ENCODE results near the gene TCF12.

TCF12 gene

GRCh38 chr15:57041416-57041815, 123.0 kb downstream of the TCF12 start:
- in situ Hi-C loops (cut with HindIII; ENCODE audit: low sequenced_read_pairs), result no loop called here

- in situ Hi-C loops (cut with HindIII; ENCODE audit: low sequenced_read_pairs), result no loop called here
Measured at GRCh38 chr15:57044072-57044702, 125.7 kb downstream of the TCF12 start.

GRCh38 chr15:57044970-57045369, 126.5 kb downstream of the TCF12 start:
- in situ Hi-C loops (cut with HindIII; ENCODE audit: low sequenced_read_pairs), result no loop called here

GRCh38 chr15:57045741-57046382, 127.4 kb downstream of the TCF12 start:
- in situ Hi-C loops (cut with HindIII; ENCODE audit: low sequenced_read_pairs), result no loop called here

GRCh38 chr15:57048930-57049549, 130.6 kb downstream of the TCF12 start:
- in situ Hi-C loops (cut with HindIII; ENCODE audit: low sequenced_read_pairs), result no loop called here

- in situ Hi-C loops (cut with HindIII; ENCODE audit: low sequenced_read_pairs), result no loop called here
Measured at GRCh38 chr15:57053470-57053869, 135.0 kb downstream of the TCF12 start.

- in situ Hi-C loops (cut with HindIII; ENCODE audit: low sequenced_read_pairs), result no loop called here
Measured at GRCh38 chr15:57054204-57054750, 135.8 kb downstream of the TCF12 start.

- in situ Hi-C loops (cut with HindIII; ENCODE audit: low sequenced_read_pairs), result no loop called here
Measured at GRCh38 chr15:57056357-57056756, 137.9 kb downstream of the TCF12 start.

GRCh38 chr15:57057134-57057930, 138.9 kb downstream of the TCF12 start:
- in situ Hi-C loops (cut with HindIII; ENCODE audit: low sequenced_read_pairs), result no loop called here

GRCh38 chr15:57059026-57059660, 140.7 kb downstream of the TCF12 start:
- in situ Hi-C loops (cut with HindIII; ENCODE audit: low sequenced_read_pairs), result no loop called here

- in situ Hi-C loops (cut with HindIII; ENCODE audit: low sequenced_read_pairs), result no loop called here
Measured at GRCh38 chr15:57060799-57061198, 142.4 kb downstream of the TCF12 start.

- in situ Hi-C loops (cut with HindIII; ENCODE audit: low sequenced_read_pairs), result no loop called here
Measured at GRCh38 chr15:57061281-57061680, 142.8 kb downstream of the TCF12 start.

- in situ Hi-C loops (cut with HindIII; ENCODE audit: low sequenced_read_pairs), result no loop called here
Measured at GRCh38 chr15:57061696-57062095, 143.3 kb downstream of the TCF12 start.

- in situ Hi-C loops (cut with HindIII; ENCODE audit: low sequenced_read_pairs), result no loop called here
Measured at GRCh38 chr15:57064033-57064432, 145.6 kb downstream of the TCF12 start.

GRCh38 chr15:57069423-57069822, 151.0 kb downstream of the TCF12 start:
- in situ Hi-C loops (cut with HindIII; ENCODE audit: low sequenced_read_pairs), result no loop called here

- in situ Hi-C loops (cut with HindIII; ENCODE audit: low sequenced_read_pairs), result no loop called here
Measured at GRCh38 chr15:57070674-57071073, 152.2 kb downstream of the TCF12 start.

- in situ Hi-C loops (cut with HindIII; ENCODE audit: low sequenced_read_pairs), result no loop called here
Measured at GRCh38 chr15:57079446-57079845, 161.0 kb downstream of the TCF12 start.

- in situ Hi-C loops (cut with HindIII; ENCODE audit: low sequenced_read_pairs), result no loop called here
Measured at GRCh38 chr15:57079931-57080620, 161.6 kb downstream of the TCF12 start.

- in situ Hi-C loops (cut with HindIII; ENCODE audit: low sequenced_read_pairs), result no loop called here
Measured at GRCh38 chr15:57082054-57082728, 163.7 kb downstream of the TCF12 start.

- in situ Hi-C loops (cut with HindIII; ENCODE audit: low sequenced_read_pairs), result no loop called here
Measured at GRCh38 chr15:57084192-57084591, 165.7 kb downstream of the TCF12 start.

Measured in endothelial cell of hepatic sinusoid (primary cell).